Caco-2 (cell line): ENCODE measurements around the gene C2orf76. TPM values are rescaled to one million over a fixed set of nuclear protein-coding genes. Genes with fewer than 3 reads are reported as not detected.

Experiments
- BruUV-seq: library from RNA; stranded (reverse); fragments of 400-500 nt; replicated peaks from 2 replicates; lab custom pipeline; 2021; lab: Mats Ljungman, UMichigan
- CTCF ChIA-PET: fragments of 300-600 bp; sonication (Branson Sonifier 250); formaldehyde crosslinking; loops from one replicate; lab custom pipeline; 2022; ENCODE audit warnings: antibody characterized with exemption; lab: Charles Lee
- POLR2A ChIA-PET: fragments of 300-600 bp; sonication (Branson Sonifier 250); formaldehyde crosslinking; loops from one replicate; lab custom pipeline; 2022; ENCODE audit warnings: antibody characterized with exemption; lab: Charles Lee
- DNase-seq, 2 experiments: peaks; one replicate each; pipeline versions ENCODE4 v3.0.0 to v3.0.0-alpha.2; 2020 to 2022
- H3K27me3 ChIP-seq: replicated peaks from 2 replicates; pipeline ENCODE4 v1.6.0; 2011; ENCODE audit warnings: low read length; ENCODE audit not compliant: control insufficient read depth, insufficient read depth
- H3K36me3 ChIP-seq: 2 replicates; pipeline ENCODE4 v1.5.1; 2011; ENCODE audit warnings: low read length; ENCODE audit not compliant: control insufficient read depth, insufficient read depth
- H3K4me1 ChIP-seq: fragments of 250-450 bp; sonication (Bioruptor Pico); 2 replicates; pipeline ENCODE4 v1.5.1; 2020; ENCODE audit warnings: mild to moderate bottlenecking
- H3K4me3 ChIP-seq: 2 replicates; pipeline ENCODE4 v1.5.1; 2011; ENCODE audit warnings: low read depth, mild to moderate bottlenecking, control low read depth, low read length
- H3K9me3 ChIP-seq: fragments of 250-450 bp; sonication (Bioruptor Pico); 2 replicates; pipeline ENCODE4 v1.5.1; 2020; ENCODE audit warnings: mild to moderate bottlenecking, moderate library complexity
- H3K27ac Mint-ChIP-seq: one replicate; pipeline ENCODE4 v1.8.0; 2022; ENCODE audit warnings: mixed read lengths; ENCODE audit not compliant: unreplicated experiment
- H3K27me3 Mint-ChIP-seq: one replicate; pipeline ENCODE4 v1.8.0; 2022; ENCODE audit warnings: mixed read lengths; ENCODE audit not compliant: insufficient read depth, unreplicated experiment
- H3K36me3 Mint-ChIP-seq: one replicate; pipeline ENCODE4 v1.8.0; 2022; ENCODE audit warnings: mild to moderate bottlenecking, mixed read lengths; ENCODE audit not compliant: insufficient read depth, unreplicated experiment
- H3K4me1 Mint-ChIP-seq: one replicate; pipeline ENCODE4 v1.8.0; 2022; ENCODE audit warnings: low read depth, mixed read lengths; ENCODE audit not compliant: unreplicated experiment
- H3K4me3 Mint-ChIP-seq: one replicate; pipeline ENCODE4 v1.8.0; 2022; ENCODE audit warnings: mild to moderate bottlenecking, moderate library complexity, mixed read lengths; ENCODE audit not compliant: unreplicated experiment
- H3K9me3 Mint-ChIP-seq: one replicate; pipeline ENCODE4 v1.8.0; 2022; ENCODE audit warnings: mixed read lengths; ENCODE audit not compliant: unreplicated experiment
- CTCF ChIP-seq, 2 experiments: fragments of 200-600 bp in 1 of 2; IDR thresholded peaks; 1 replicate in 1 of 2; 2 replicates in 1 of 2; pipeline versions ENCODE4 v1.5.1 to v1.8.0; 2011 to 2022; ENCODE audit warnings: antibody characterized with exemption in 1 of 2, control low read depth in 1 of 2, inconsistent platforms in 1 of 2, low read depth in 1 of 2, low read length in 1 of 2, mild to moderate bottlenecking in 1 of 2, moderate library complexity in 1 of 2; ENCODE audit not compliant: insufficient read depth in 1 of 2, severe bottlenecking in 1 of 2, unreplicated experiment in 1 of 2
- intact Hi-C: fragments of 100-400 bp; cut with micrococcal nuclease; formaldehyde crosslinking; loops from one replicate; pipeline ENCODE4 v1.10.0; 2022; ENCODE audit not compliant: unreplicated experiment
- total RNA-seq: library from RNA; stranded (reverse); gene quantifications from 2 replicates; pipeline ENCODE4 v1.2.3, GENCODE V29; 2022

C2orf76 gene
- total RNA-seq, 1 experiment from 2014 or later, result 6.5 TPM

- no peak overlapping the region for H3K4me3 ChIP-seq
- Mint-ChIP-seq H3K4me3 (no peak overlapping the region), H3K9me3 (no peaks in the 10 kb centered on the region), H3K4me1 (peaks cover 7% of the 10 kb centered on the region), H3K36me3 (no peaks in the 10 kb centered on the region), H3K27ac (no peak overlapping the region), H3K27me3 (peaks cover 5% of the 10 kb centered on the region)
- ChIA-PET CTCF (no interaction called here), POLR2A (no interaction called here)
- no peaks in the 10 kb centered on the region for H3K9me3 ChIP-seq
- no peaks in the 10 kb centered on the region for H3K36me3 ChIP-seq
- BruUV-seq, result no TSS peak
- intact Hi-C loops, result no loop called here
- no peaks in the 10 kb centered on the region; the same call in 1 of the 2 replicates for H3K27me3 ChIP-seq
- DNase-seq, result no peak
- H3K4me1 ChIP-seq, result peaks cover 9% of the 10 kb centered on the region; the same call in 1 of the 2 replicates
- no peak for TF ChIP-seq CTCF (IDR thresholded peaks at IDR 0.05; ENCODE audit: insufficient read depth in 1 of 2, low read depth in 1 of 2, low read length in 1 of 2, severe bottlenecking in 1 of 2, unreplicated experiment in 1 of 2)
Measured at GRCh38 chr2:119384971-119385370, 18.3 kb upstream of the C2orf76 start.

GRCh38 chr2:119383410-119384140 lies 16.9 kb upstream of the C2orf76 start:
- peaks cover 9% of the 10 kb centered on the region; the same call in 1 of the 2 replicates for H3K4me1 ChIP-seq
- Mint-ChIP-seq H3K4me1 (no peaks in the 10 kb centered on the region), H3K36me3 (no peaks in the 10 kb centered on the region), H3K27me3 (peaks cover 5% of the 10 kb centered on the region), H3K27ac (no peak overlapping the region), H3K4me3 (no peak overlapping the region), H3K9me3 (no peaks in the 10 kb centered on the region)
- intact Hi-C loops, result no loop called here
- no peaks in the 10 kb centered on the region for H3K36me3 ChIP-seq
- TF ChIP-seq CTCF (IDR thresholded peaks at IDR 0.05; ENCODE audit: insufficient read depth in 1 of 2, low read depth in 1 of 2, low read length in 1 of 2, severe bottlenecking in 1 of 2, unreplicated experiment in 1 of 2), result no peak
- ChIA-PET CTCF (no interaction called here), POLR2A (no interaction called here)
- no peak overlapping the region for H3K4me3 ChIP-seq
- BruUV-seq, result no TSS peak
- no peak for DNase-seq
- H3K27me3 ChIP-seq, result no peaks in the 10 kb centered on the region; the same call in 1 of the 2 replicates
- H3K9me3 ChIP-seq, result no peaks in the 10 kb centered on the region

DNA sequence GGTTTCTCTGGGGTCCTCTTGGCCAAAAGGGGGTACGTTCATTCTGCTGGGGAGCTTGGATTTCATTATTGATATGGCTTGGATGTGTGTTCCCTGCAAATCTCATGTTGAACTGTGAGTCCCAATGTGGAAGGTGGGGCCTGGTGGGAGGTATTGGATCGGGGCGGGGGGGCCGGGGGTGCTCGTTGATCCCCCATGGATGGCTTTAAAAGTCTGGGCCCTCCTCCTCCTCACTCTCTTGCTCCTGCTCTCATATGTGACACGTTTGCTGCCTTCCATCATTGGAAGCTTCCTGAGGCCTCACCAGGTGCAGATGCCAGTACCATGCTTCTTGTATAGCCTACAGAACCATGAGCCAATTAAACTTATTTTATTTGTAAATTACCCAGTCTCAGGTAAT lies 11.9 kb upstream of the C2orf76 start:
- peaks cover 7% of the 10 kb centered on the region for H3K9me3 ChIP-seq
- CTCF ChIA-PET, result no interaction called here
- Mint-ChIP-seq H3K4me3 (no peak overlapping the region), H3K36me3 (peaks cover 14% of the 10 kb centered on the region), H3K27me3 (no peaks in the 10 kb centered on the region), H3K4me1 (peaks cover 7% of the 10 kb centered on the region), H3K9me3 (peaks cover 6% of the 10 kb centered on the region), H3K27ac (no peak overlapping the region)
- no peaks in the 10 kb centered on the region; the same call in 1 of the 2 replicates for H3K27me3 ChIP-seq
- no peak for DNase-seq
- H3K4me3 ChIP-seq, result no peak overlapping the region
- TF ChIP-seq CTCF (IDR thresholded peaks at IDR 0.05; ENCODE audit: insufficient read depth in 1 of 2, low read depth in 1 of 2, low read length in 1 of 2, severe bottlenecking in 1 of 2, unreplicated experiment in 1 of 2), result no peak
- intact Hi-C loops, result no loop called here
- H3K36me3 ChIP-seq, result no peaks in the 10 kb centered on the region
- POLR2A ChIA-PET, result interaction anchor here (0.6 kb wide), 1 partner anchor 12 kb away, joined by 3 read pairs; the partner anchor contains the start of genes C2orf76 and DBI
- peaks cover 4% of the 10 kb centered on the region; the same call in 1 of the 2 replicates for H3K4me1 ChIP-seq
- BruUV-seq, result no TSS peak
